ENCODE data around the gene ZNF516.

The ZNF516 gene

DNA sequence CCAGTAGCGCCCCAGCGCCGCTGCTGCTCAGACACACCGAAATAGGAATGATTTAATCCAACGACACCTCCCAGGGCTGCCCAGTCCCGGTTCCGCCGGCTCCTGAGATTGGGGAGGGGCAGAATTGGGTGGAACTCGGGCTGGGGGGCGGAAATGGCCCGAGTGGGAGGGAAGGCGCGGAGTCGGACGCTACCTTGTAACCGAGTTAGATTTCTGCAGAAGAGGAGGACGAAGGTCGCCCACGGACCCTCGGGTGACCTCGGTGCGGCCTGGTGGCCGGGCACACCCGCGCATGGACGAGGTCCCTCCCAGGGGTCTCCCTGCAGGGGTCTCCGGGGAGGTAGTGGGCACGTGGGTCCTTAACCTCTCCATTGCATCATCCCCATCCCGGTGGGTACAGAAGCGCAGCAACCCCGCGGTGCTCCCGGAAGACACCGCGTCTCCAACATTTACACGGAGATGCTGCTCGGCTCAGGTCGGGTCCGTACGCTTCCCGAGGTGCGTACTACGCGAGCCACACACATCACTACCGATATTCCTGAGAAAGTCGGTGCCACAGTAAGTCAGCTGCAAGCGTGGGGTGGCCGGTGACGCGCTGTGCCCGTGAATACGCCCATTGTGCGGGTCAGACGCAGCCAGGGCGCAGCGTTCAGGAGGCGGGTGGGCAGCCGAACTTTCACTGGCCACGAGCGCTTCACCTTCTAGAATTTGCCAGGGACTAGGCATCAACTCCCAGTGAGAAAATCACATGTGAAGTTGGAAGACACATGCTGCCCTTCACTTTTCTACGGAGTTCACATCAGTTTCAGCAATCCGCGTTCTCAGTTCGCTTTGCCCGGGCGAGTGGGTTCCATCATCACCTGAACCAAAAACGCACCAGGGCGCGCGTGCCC, 3.0 kb downstream of the ZNF516 start:
- ChIA-PET POLR2A (interaction anchor here (0.9 to 1.9 kb wide), 2 partner anchors 11 to 37 kb away, joined by 4 to 5 read pairs; no protein-coding TSS in a partner anchor), CTCF (no interaction called here)
- Histone ChIP-seq H3K4me3 (ENCODE audit: low read depth, low read length) (peak overlapping the region; percentile 48), H3K9me3 (ENCODE audit: control insufficient read depth, insufficient read depth, low read depth, low read length) (no peaks in the 10 kb centered on the region), H3K36me3 (ENCODE audit: control insufficient read depth in 2 of 2, insufficient read depth in 1 of 2, low read length in 2 of 2) (no peaks in the 10 kb centered on the region), H3K27ac (ENCODE audit: extremely low read depth, low read depth, low read length) (peak overlapping the region; percentile 83), H3K4me1 (ENCODE audit: control insufficient read depth, insufficient read depth, low read length) (peaks cover 37% of the 10 kb centered on the region)
- TF ChIP-seq, protein P1, sequence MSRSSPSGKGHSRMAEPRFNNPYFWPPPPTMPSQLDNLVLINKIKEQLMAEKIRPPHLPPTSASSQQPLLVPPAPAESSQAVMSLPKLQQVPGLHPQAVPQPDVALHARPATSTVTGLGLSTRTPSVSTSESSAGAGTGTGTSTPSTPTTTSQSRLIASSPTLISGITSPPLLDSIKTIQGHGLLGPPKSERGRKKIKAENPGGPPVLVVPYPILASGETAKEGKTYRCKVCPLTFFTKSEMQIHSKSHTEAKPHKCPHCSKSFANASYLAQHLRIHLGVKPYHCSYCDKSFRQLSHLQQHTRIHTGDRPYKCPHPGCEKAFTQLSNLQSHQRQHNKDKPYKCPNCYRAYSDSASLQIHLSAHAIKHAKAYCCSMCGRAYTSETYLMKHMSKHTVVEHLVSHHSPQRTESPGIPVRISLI (tag by site-specific recombination; IDR thresholded peaks at IDR 0.05): no peak
- TF ChIP-seq ZBTB21 (tag by site-specific recombination; IDR thresholded peaks at IDR 0.05) (no peak), EGR2 (tag by site-specific recombination; IDR thresholded peaks at IDR 0.05; ENCODE audit: low read depth) (peak; percentile 70; the same call in 1 of the 2 replicates), ZNF366 (tag by site-specific recombination; conservative IDR thresholded peaks at IDR 0.05) (peak; percentile 18; the same call in 1 of the 2 replicates), ZEB2 (tag by site-specific recombination; IDR thresholded peaks at IDR 0.05) (peak; percentile 75), ZNF580 (tag by site-specific recombination; IDR thresholded peaks at IDR 0.05) (no peak), ZNF214 (tag by site-specific recombination; IDR thresholded peaks at IDR 0.05; ENCODE audit: borderline replicate concordance) (no peak), BCL11A (tag by site-specific recombination; IDR thresholded peaks at IDR 0.05; ENCODE audit: low read depth) (no peak), ZNF610 (tag by site-specific recombination; IDR thresholded peaks at IDR 0.05; ENCODE audit: borderline replicate concordance) (no peak), ZSCAN16 (tag by site-specific recombination; IDR thresholded peaks at IDR 0.05) (no peak), ZNF157 (tag by site-specific recombination; IDR thresholded peaks at IDR 0.05) (no peak), ZNF777 (tag by site-specific recombination; IDR thresholded peaks at IDR 0.05; ENCODE audit: borderline replicate concordance) (no peak; the same call in 1 of the 2 replicates), ZBTB44 (tag by site-specific recombination; IDR thresholded peaks at IDR 0.05) (no peak), YY1 (tag by site-specific recombination; IDR thresholded peaks at IDR 0.05) (no peak), ZNF133 (tag by site-specific recombination; IDR thresholded peaks at IDR 0.05) (no peak), ATF2 (tag by site-specific recombination; IDR thresholded peaks at IDR 0.05; ENCODE audit: low read depth) (no peak), ZNF621 (tag by site-specific recombination; IDR thresholded peaks at IDR 0.05) (no peak), GFI1B (tag by site-specific recombination; IDR thresholded peaks at IDR 0.05) (no peak), ZNF423 (tag by site-specific recombination; IDR thresholded peaks at IDR 0.05) (peak; percentile 58; the same call in 1 of the 2 replicates), YY2 (tag by site-specific recombination; IDR thresholded peaks at IDR 0.05) (no peak)
- TF ChIP-seq, protein P2, sequence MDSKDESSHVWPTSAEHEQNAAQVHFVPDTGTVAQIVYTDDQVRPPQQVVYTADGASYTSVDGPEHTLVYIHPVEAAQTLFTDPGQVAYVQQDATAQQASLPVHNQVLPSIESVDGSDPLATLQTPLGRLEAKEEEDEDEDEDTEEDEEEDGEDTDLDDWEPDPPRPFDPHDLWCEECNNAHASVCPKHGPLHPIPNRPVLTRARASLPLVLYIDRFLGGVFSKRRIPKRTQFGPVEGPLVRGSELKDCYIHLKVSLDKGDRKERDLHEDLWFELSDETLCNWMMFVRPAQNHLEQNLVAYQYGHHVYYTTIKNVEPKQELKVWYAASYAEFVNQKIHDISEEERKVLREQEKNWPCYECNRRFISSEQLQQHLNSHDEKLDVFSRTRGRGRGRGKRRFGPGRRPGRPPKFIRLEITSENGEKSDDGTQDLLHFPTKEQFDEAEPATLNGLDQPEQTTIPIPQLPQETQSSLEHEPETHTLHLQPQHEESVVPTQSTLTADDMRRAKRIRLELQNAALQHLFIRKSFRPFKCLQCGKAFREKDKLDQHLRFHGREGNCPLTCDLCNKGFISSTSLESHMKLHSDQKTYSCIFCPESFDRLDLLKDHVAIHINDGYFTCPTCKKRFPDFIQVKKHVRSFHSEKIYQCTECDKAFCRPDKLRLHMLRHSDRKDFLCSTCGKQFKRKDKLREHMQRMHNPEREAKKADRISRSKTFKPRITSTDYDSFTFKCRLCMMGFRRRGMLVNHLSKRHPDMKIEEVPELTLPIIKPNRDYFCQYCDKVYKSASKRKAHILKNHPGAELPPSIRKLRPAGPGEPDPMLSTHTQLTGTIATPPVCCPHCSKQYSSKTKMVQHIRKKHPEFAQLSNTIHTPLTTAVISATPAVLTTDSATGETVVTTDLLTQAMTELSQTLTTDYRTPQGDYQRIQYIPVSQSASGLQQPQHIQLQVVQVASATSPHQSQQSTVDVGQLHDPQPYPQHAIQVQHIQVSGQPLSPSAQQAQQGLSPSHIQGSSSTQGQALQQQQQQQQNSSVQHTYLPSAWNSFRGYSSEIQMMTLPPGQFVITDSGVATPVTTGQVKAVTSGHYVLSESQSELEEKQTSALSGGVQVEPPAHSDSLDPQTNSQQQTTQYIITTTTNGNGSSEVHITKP (tag by site-specific recombination; IDR thresholded peaks at IDR 0.05): 0 out of 2 replicates have a peak, but pooled peaks have one; percentile 16
- TF ChIP-seq, protein P3, sequence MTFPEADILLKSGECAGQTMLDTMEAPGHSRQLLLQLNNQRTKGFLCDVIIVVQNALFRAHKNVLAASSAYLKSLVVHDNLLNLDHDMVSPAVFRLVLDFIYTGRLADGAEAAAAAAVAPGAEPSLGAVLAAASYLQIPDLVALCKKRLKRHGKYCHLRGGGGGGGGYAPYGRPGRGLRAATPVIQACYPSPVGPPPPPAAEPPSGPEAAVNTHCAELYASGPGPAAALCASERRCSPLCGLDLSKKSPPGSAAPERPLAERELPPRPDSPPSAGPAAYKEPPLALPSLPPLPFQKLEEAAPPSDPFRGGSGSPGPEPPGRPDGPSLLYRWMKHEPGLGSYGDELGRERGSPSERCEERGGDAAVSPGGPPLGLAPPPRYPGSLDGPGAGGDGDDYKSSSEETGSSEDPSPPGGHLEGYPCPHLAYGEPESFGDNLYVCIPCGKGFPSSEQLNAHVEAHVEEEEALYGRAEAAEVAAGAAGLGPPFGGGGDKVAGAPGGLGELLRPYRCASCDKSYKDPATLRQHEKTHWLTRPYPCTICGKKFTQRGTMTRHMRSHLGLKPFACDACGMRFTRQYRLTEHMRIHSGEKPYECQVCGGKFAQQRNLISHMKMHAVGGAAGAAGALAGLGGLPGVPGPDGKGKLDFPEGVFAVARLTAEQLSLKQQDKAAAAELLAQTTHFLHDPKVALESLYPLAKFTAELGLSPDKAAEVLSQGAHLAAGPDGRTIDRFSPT (tag by site-specific recombination; IDR thresholded peaks at IDR 0.05): 0 out of 2 replicates have a peak, but pooled peaks have one; percentile 30
- TF ChIP-seq, protein P4, sequence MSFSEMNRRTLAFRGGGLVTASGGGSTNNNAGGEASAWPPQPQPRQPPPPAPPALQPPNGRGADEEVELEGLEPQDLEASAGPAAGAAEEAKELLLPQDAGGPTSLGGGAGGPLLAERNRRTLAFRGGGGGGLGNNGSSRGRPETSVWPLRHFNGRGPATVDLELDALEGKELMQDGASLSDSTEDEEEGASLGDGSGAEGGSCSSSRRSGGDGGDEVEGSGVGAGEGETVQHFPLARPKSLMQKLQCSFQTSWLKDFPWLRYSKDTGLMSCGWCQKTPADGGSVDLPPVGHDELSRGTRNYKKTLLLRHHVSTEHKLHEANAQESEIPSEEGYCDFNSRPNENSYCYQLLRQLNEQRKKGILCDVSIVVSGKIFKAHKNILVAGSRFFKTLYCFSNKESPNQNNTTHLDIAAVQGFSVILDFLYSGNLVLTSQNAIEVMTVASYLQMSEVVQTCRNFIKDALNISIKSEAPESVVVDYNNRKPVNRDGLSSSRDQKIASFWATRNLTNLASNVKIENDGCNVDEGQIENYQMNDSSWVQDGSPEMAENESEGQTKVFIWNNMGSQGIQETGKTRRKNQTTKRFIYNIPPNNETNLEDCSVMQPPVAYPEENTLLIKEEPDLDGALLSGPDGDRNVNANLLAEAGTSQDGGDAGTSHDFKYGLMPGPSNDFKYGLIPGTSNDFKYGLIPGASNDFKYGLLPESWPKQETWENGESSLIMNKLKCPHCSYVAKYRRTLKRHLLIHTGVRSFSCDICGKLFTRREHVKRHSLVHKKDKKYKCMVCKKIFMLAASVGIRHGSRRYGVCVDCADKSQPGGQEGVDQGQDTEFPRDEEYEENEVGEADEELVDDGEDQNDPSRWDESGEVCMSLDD (tag by site-specific recombination; IDR thresholded peaks at IDR 0.05): peak; percentile 56; the same call in 1 of the 2 replicates

Data from HEK293 (cell line).